HG03442 (cell line): ENCODE results near the gene GRHL3.

Experiments
- ATAC-seq: cut with Tn5 transposase; IDR thresholded peaks from one replicate; pipeline ENCODE4 v1.9.1; 2021; ENCODE audit warnings: mild to moderate bottlenecking, moderate library complexity; ENCODE audit not compliant: unreplicated experiment

The GRHL3 gene

DNA sequence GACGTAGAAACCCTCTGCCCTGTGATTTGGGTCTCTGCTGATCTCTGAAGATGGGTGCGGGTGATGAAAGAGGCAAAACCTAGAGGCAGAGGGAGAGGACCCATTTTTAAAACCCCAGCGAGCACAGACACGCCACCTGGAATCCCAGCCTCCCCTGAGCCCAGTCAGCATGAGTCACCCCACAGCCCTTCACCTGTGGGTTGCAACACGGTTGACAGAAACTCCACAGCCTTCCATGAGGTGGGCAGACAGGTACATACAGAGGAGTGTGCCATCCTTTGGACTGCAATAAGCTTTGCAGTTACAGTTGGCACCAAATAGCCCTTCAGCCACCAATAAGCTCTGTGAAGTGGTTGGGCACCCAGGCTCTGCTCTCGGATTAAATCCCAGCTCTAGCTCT is 2.1 kb upstream of the GRHL3 start:
- ATAC-seq = no peak

DNA sequence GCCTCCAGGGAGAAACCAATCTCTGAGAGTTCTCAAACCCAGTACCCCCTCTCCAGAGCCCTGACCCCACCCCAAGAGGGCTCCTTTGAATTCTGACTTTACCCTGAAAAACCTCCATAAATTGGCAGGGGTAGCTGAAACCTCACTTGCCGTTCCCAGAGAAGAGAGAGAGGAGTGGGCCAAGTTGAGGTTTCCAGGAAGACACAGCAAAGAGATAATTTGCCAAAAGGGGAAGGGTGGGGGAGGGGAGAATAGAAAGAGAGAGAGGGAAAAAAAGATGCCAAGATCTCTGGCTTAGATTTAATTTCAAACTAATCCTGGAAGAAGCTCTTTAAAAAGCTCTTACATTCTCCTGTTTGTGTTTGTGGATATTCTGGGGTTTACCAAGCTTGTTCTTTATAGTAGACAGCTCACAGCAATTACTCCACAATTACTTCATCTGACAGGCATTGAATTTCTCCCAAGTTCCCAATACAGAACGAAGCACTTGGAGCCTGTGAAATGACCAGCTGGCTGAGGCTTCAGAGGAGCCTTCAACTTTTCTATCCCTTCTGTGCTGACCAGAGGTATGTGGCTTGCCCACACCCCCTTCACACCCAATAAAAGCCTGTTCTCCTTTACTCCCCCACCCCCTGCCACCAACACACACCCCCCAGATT is 1.1 kb upstream of the GRHL3 start:
- ATAC-seq = no peak

DNA sequence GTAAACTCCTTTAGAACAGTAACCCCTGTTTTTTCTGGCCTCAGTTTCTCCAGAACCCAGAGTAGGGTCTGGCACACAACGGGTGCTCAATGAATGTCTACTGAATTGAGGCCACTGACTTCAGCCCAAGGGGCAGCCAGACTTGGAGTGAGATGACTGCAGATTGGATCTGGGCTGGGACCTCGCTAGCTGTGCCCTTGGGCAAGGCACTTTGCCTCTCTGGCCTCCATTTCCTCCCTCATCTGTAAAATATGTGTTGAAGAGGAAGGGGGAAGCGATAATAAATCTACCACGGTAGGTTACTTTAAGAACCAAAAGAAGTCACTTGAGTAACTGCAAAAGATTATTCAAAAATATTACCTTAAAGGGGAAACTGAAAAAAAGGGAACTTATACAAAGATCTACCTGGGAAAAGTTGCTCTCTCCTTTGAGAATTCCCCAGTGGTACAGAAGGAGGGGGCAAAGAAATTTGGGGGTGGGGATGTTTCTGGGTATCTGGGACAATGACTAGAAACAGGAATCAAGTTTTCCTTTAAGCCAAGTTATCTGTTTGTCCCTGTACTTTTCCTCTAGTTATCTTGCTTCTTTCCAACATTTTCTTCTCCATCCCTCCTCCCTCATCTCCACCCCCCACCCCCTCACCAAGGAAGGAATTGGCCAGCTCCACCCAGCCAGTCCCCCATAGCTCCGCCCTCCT is 394 bp upstream of the GRHL3 start:
- no peak for ATAC-seq

DNA sequence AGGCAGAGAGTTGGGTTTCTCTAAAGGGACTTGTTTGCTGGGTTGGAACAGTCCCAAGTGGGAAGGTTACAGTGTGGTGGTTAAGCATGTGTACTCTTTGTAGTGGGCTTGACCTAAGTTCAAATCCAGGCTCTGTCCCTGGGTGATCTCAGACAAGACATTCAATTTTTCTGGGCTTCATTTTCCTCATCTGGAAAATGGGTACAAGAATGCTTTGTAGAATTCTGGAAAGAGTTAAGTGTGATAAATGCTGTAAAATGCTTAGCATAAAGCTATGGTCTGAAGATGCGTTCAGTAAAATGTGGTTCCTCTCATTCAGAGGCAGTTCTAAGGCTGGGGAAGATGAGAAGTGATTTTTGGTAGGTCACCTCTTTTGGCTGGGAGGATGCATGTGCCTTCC is 805 bp downstream of the GRHL3 start:
- no peak for ATAC-seq

DNA sequence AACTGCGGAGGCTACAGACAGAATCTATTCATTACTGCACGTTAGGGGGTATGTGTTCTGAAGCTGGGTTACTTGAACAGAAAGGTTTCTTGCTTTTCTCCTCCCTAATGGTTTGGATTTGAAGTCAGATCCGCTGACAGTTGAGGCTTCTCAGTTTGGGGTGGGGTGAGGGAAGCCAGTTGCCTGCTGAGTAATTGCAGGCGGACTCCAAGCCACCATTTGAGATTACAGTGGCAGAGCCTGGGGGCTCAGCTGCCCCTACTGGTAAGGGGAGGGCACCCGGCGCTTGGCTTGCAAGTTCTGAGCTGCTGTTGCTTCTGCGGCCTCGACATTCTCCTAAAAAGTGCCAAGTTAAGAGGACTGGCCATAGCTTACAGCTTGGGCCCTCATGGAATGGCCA is 2.0 kb downstream of the GRHL3 start:
- ATAC-seq = no peak

DNA sequence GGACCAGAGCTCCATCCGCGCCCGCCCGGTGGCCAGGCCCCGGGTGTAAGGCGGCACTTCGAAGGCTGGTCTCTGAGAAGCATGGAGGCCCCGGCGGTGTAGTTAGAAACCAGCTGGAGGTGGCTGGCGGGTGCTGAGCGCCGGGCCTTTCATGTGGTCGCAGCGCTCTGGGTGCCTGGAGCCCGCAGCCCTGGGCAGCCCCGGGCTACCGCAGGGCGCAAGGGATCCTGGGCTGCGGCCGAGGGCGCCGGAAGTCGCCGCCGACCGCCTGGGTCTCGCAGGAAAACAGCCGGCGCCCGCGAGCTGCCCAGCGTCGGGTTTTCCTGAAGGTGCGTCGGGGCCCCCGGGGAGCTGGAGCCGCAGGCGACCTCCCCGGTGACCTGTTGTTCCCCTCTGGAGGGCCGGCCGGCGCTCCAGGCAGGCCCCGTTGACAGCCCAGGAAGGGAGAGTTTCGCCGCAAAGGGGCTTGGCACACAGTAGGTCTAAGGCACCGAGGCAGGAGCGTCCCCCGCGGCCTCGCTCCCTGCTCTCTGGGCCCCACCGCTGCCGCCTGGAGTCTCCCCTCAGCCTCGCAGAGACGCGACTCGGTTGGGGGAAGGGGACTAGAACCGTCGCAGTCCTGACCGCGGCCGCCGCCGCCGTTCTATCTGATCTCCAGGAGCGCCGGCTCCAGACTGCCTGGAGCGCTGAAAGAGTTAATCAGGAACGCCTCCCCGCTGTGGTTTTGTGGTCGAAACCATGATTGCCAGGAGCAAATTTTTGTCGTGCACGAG is 2.7 kb downstream of the GRHL3 start:
- peak; percentile 58 for ATAC-seq

DNA sequence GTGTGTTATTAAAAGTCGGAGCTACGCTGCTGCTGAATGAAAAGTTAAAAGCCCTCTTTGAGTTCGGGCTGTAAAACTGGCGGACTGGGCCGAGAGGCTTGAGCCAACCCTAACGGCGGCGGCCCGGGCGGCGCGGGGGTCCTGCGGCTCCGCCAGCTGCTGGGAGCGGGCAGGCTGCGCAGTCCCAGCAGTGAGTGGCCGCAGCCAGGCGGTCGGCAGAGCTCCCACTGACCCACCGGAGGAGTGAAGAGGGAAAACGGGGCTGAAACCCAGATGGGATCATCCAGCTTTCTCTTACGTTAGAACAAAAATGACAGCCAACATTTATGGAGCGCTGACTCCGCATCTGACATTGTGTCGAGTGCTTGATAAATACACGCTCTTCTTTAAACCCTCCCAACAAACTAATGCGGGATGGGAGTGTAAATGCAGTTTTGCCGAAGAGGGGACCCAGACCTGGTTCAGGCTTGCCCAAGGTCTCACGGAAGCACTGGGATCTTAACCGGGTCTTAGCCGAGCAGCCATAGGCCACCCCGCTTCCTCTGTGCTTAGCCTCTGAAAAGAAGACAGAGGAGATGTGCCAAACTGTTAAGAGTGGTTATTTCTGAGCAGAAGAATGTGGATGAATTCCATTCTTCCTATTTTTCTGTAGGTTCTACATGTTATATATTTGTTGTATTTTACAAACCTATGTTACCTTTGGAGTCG is 3.5 kb downstream of the GRHL3 start:
- peak; percentile 16 for ATAC-seq

DNA sequence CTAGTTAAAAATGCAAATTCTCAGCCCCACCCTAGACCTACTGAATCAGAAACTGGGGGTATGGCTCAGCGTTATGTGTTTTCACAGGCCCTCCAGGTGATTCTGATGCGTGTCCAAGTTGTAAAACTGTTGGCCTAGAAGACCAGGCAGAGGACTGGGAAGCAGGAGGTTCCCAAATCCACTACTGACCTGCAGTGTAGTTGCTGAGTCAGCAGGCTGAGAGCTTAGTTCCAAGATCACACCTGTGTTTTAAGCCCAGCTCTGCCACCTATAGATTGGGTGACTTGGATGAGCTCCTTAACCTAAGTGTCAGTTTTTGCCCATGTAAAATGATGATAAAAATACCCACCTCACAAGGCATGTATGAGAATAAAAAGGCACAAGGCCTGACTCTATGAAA is 4.1 kb downstream of the GRHL3 start:
- ATAC-seq = no peak

DNA sequence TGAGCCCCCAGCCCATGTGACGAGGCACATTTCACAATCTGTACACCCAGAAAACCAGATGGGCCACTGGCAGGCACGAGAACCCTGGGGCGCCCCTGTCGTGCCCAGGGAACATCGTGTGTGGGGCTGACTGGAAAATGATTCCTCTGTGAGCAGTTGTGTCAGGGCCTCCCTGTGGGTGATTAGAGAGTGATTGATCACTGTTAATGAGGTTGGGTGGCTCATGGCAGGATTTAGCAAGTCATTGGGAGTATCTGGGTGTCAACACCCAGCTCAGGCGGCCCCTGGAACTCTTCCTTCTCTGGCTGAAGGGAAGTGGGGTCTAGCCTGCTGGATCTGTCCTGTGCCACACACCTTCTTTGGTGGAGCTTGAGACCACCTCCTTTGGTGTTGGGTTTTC is 5.7 kb downstream of the GRHL3 start:
- ATAC-seq = no peak

DNA sequence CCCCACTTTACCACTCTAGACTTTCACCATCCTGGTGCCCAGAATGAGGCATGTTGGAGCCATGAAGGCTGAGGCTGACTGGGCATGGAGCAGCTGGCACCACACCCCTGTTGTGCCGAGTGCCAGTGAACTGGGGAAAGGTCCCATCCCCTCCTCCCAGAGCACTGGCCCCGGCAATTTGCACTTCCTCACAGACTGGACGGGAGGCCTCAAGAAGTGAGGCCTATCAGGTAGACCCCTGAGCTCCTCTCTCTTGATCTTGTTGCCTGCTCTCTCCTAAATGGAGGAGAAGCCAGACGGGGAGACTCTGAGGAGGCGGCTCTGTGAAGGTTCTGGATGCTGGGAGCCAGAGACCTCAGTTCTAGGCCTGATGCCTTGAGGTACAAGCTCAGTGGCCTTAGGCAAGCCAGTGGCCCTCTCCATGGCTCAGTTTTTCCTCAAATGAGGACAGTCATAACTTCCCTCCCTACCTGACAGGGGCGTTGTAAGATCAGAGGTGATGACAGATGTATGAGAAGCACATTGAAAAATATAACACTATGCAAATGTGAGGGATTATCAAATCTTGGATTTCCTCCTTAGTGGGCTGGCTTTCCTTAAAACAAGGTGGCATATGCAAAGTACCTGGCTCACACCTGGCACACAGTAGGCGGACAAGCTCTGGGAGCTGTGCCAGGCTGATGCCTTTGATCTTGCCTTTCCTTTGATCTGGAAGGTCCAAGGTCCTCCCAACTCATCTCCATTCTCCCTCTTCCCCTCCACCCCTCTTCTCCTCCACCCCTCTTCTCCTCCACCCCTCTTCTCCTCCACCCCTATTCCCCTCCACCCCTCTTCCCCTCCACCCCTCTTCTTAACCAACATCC is 6.7 kb downstream of the GRHL3 start:
- no peak for ATAC-seq

DNA sequence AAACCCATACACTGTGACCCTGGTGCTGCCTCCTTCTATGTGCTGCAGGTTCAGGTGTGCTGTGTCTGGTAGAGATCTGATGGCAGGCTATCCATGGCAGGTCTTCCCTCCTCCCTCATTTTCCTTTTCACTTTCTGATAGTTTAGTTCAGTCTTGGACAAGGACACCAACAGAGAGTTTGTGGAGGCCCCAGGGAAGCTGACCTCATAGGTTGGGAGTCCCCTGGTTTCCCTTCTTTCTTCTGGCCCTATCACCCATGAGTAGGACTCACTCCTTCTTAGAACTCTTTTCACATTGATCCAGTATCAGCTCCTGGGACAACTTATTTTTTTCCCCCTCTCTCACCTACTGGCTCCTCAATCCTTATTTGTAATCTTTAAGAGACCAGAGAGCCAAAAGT is 8.3 kb downstream of the GRHL3 start:
- ATAC-seq = no peak

DNA sequence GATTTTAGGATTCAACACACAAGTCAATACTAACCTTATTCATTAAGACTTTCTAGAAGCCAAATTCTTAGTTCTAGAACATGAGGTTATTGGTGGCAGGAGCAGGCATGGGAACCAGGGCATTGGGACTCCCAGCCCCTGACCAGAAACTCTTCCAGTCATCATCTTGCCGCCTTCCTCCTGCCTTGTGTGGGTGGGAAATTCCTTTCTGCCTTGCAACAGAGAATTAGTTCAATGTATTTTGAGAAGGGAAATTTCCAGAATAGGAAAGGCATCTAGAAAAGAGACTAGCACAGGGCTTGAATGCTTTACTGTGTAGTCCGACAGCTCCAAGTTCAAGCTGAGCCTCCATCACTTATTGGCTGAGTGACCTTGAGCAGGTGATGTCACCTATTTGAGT is 8.7 kb downstream of the GRHL3 start:
- ATAC-seq = no peak

DNA sequence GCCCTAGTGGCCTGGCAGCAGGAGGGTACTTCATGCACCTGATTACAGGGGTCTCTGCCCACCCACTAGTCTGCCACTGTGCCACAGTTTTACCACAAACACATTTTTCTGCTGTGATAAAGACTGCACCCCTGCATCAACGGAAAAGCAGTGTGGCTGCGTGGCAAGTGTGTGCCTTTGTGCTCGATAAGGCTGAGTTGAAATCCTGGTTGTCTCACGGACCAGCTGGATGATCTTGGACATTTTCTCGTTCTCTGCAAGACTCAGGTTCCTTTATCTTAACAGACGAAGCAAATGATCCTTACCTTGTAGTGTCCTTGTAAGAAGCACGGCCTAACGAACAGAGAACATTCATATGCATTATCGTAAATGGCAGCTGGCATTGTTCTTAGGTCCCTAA is 10.2 kb downstream of the GRHL3 start:
- ATAC-seq = no peak

DNA sequence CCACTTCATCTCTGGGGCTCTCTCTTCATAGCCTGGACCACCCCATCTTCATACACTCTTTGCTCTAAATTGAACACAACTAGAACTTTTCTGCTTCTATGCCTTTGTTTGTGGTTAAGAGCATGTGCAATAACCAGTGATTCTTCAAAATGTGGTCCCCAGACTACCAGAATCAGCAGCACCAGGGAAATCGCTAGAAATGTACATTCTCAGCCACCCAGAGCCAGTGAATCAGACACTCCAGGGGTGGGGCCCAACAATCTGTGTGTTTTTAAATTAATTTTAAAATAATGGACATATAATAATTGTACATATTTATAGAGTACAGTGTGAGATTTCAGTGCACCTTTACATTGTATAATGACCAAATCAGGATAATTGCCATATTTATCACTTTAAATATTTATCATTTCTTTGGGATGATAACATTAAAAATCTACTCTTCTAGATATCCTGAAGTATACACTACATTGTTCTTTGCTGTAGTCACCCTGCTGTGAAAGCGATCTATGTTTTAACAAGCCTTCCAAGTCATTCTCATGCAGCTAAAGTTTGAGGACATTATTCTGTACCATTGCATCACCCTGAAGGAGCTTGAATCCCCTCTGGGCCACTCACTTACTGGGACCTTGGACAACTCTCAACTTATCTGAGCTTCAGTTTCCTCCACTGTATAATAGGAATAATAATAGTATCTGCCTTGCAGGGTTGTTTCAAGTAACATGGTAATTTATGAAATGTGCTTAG is 10.8 kb downstream of the GRHL3 start:
- ATAC-seq = no peak

DNA sequence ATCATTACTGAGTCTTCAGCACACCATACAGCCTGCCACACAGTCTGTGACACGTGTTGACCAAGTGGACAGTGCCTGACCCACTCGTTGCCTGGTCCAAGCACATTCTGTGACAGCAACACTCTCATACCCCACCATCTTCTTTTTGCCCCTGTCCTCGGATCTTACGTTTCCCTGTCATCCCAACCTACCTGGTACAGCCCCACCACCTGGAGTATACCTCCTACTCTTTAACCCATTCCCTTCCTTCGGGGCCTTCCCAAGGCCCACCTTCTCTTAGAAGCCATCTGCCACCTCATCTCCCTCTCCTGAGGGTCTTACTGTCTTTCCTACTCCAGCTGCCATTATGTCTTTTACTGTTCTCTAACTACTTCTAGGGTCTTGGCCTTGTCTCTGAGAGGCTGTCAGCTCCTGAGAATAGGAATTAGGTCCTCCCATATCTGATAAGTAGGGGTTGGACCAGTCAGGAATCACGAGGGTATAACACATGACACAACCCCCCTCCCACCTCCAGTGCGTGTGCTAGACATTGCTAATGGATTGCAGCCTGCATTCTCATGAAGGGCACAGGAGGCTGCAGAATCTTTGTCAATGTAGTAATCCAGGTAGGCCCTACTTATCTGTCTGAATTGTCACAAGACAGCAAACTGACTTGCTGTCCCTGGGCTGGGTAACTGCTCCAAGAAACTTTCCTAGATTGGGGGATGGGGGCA is 13.0 kb downstream of the GRHL3 start:
- ATAC-seq = no peak

DNA sequence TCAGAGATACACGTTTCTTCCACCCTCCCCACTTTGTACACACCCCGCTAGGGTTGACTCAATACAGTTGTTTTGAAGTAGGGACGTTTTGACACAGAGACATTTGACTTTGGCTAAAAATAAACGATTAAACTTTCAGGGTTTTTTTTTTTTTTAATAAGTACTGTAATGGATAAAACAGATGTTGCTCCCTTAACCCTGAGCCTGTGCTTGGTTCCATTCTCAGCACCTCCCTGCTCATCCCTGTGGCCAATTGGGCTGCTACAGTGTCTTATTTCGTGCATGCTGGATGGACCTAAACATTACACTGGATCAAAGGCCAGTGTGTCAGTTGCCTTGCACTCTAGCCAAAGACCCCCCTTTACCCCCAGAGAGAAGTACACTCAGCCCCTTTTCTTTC is 16.9 kb downstream of the GRHL3 start:
- no peak for ATAC-seq

DNA sequence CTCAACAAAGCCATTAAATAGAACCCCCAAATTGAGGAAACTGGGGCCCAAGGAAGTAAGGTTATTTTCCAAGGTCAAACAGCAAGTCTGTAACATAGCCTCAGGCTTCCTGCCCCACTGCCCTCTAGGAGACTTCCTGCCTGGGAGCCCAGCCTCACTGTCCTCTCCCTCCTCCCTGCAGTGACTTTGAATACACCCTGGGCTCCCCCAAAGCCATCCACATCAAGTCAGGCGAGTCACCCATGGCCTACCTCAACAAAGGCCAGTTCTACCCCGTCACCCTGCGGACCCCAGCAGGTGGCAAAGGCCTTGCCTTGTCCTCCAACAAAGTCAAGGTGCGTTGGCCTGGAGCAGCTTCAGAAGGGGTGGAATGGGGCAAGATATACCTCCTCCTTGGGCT is 18.3 kb downstream of the GRHL3 start:
- no peak for ATAC-seq

DNA sequence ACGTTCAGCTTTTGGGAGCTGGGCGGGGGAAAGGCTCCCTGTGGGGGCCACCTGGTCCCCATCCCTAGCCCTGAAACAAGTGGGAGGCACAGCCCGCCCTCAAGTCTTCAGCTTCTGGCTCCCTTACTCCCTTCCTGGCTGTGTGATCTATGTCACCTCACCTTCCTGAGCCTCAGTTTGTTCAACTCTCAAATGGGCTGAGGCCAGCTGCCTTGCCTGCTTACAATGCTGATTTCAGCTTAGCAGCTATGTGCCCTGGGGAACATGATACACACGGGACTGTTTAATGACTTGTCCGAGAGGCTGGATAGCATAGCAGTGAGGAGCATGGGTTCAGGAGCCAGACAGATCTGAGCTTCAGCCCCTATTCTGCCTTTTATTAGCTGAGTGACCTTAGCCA is 19.3 kb downstream of the GRHL3 start:
- ATAC-seq = no peak

DNA sequence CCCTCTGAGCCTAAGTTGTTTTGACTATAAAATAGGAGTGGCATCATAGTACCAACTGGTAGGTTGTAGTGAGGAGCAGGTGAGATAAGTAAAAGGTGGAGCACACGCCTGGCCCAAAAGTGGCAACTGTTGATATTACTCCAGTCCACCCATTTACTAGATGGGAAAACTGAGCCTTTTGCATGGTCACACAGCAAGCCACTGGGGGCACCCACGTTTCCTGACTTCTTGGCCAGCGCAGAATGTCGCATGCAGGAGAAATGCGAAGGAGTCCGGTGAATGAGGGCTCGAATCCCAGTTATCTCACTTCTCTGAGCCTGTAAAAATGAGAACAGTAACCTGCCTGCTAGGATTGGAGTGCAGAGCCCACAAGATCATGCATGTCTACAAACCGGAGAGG is 20.8 kb downstream of the GRHL3 start:
- ATAC-seq = no peak
